ENCODE results near the gene AOPEP.

AOPEP gene

GRCh38 chr9:94852373-94852772, 125.9 kb downstream of the AOPEP start:
- TF ChIP-seq CTCF (IDR thresholded peaks at IDR 0.05; ENCODE audit: low read depth, low read length, missing control alignments), result no peak
- no peak overlapping the region for H3K4me3 ChIP-seq (replicated peaks; ENCODE audit: low read depth, low read length)
- no peak for DNase-seq (ENCODE audit: extremely low read depth, low read depth)

- TF ChIP-seq CTCF (IDR thresholded peaks at IDR 0.05; ENCODE audit: low read depth, low read length, missing control alignments), result no peak
- no peak for DNase-seq (ENCODE audit: extremely low read depth, low read depth)
- no peak overlapping the region for H3K4me3 ChIP-seq (replicated peaks; ENCODE audit: low read depth, low read length)
These were observed 127.4 kb downstream of the AOPEP start for GRCh38 chr9:94853887-94854286.

- DNase-seq (ENCODE audit: extremely low read depth, low read depth), result no peak
- no peak for TF ChIP-seq CTCF (IDR thresholded peaks at IDR 0.05; ENCODE audit: low read depth, low read length, missing control alignments)
- no peak overlapping the region for H3K4me3 ChIP-seq (replicated peaks; ENCODE audit: low read depth, low read length)
These were observed 129.4 kb downstream of the AOPEP start for GRCh38 chr9:94855903-94856302.

- no peak for TF ChIP-seq CTCF (IDR thresholded peaks at IDR 0.05; ENCODE audit: low read depth, low read length, missing control alignments)
- DNase-seq (ENCODE audit: extremely low read depth, low read depth), result no peak
- no peak overlapping the region for H3K4me3 ChIP-seq (replicated peaks; ENCODE audit: low read depth, low read length)
These were observed 131.3 kb downstream of the AOPEP start for GRCh38 chr9:94857791-94858190.

- no peak for TF ChIP-seq CTCF (IDR thresholded peaks at IDR 0.05; ENCODE audit: low read depth, low read length, missing control alignments)
- DNase-seq (ENCODE audit: extremely low read depth, low read depth), result no peak
- H3K4me3 ChIP-seq (replicated peaks; ENCODE audit: low read depth, low read length), result no peak overlapping the region
These were observed 132.7 kb downstream of the AOPEP start for GRCh38 chr9:94859226-94859625.

GRCh38 chr9:94859891-94860290, 133.4 kb downstream of the AOPEP start:
- no peak overlapping the region for H3K4me3 ChIP-seq (replicated peaks; ENCODE audit: low read depth, low read length)
- no peak for TF ChIP-seq CTCF (IDR thresholded peaks at IDR 0.05; ENCODE audit: low read depth, low read length, missing control alignments)
- no peak for DNase-seq (ENCODE audit: extremely low read depth, low read depth)

Data from HFF-Myc (cell line).